Ovary (tissue), 9 donors: ENCODE measurements around the gene GNAS. TPM values are rescaled to one million over a fixed set of nuclear protein-coding genes. Genes with fewer than 3 reads are reported as not detected.

Source experiments
- DNase-seq, 5 donors: peaks; one replicate each; pipeline ENCODE4 v3.0.0-alpha.2; 2019 to 2020
- H3K27ac ChIP-seq, 2 donors: fragments of 200-600 bp; one replicate each; pipeline versions ENCODE4 v1.5.1 to v1.8.0; 2019 to 2022
- H3K27me3 ChIP-seq: fragments of 200-600 bp; one replicate; pipeline ENCODE4 v1.8.0; 2022
- H3K36me3 ChIP-seq: fragments of 200-600 bp; sonication (generic); one replicate; pipeline ENCODE4 v1.5.1; 2019
- H3K4me1 ChIP-seq: one replicate; pipeline ENCODE4 v1.8.1; 2013; ENCODE audit warnings: mild to moderate bottlenecking, moderate library complexity; ENCODE audit not compliant: insufficient read depth
- H3K4me3 ChIP-seq: fragments of 200-600 bp; sonication (generic); one replicate; pipeline ENCODE4 v1.5.1; 2017
- H3K9me3 ChIP-seq, 2 donors: fragments of 200-600 bp in 1 of 2; sonication (generic) in 1 of 2; one replicate each; pipeline versions ENCODE4 v1.5.1 to v1.8.1; 2013 to 2019; ENCODE audit warnings: mild to moderate bottlenecking in 1 of 2, moderate library complexity in 1 of 2
- CTCF ChIP-seq, 3 donors: fragments of 450-650 bp in 2 of 3; fragments of 200-600 bp in 1 of 3; IDR thresholded peaks; one replicate each; pipeline versions ENCODE4 v1.5.1 to v1.8.0; 2016 to 2022; ENCODE audit warnings: antibody characterized with exemption in 3 of 3, mild to moderate bottlenecking in 1 of 3
- EP300 ChIP-seq: sonication (generic); formaldehyde crosslinking; IDR thresholded peaks from one replicate; pipeline ENCODE4 v1.6.1; 2017; ENCODE audit warnings: antibody characterized with exemption
- POLR2A ChIP-seq: fragments of 450-650 bp; IDR thresholded peaks from one replicate; pipeline ENCODE4 v1.6.1; 2017; ENCODE audit warnings: antibody characterized with exemption, mild to moderate bottlenecking, moderate library complexity
- WGBS, 3 donors: extraction: QIAGEN DNeasy Blood & Tissue Kit in 1 of 3; methylation state at CpG; one replicate each; pipeline versions ENCODE4 v1.1.5 to v1.1.7; 2013 to 2017; 5-methylcytosine and 5-hydroxymethylcytosine counted together
- intact Hi-C, 4 donors: fragments of 100-400 bp; cut with DNase I; formaldehyde crosslinking; loops; one replicate each; pipeline versions ENCODE4 v1.11.0 to v1.15.1; 2022 to 2023
- polyA plus RNA-seq, 2 donors: library from polyadenylated mRNA; stranded (reverse); fragments of 200-250 nt in 1 of 2; fragments of 350-450 nt in 1 of 2; fragmentation: Illumina TruSeq in 1 of 2; extraction: RNeasy Lipid Tissue Mini Kit (QIAGEN cat#74804) in 1 of 2; gene quantifications; one replicate each; pipeline ENCODE4 v1.2.3, GENCODE V29; 2013 to 2014
- total RNA-seq, 7 donors: library from RNA; depleted of rRNA in 2 of 7; stranded (reverse); fragments of >200 nt in 2 of 7; fragmentation: NEBNext Ultra II Directional in 3 of 7; extraction: Animal tissue kit (Norgen Biotek cat#: 25700) in 3 of 7; gene quantifications; one replicate each; pipeline versions ENCODE4 v1.1.0 to v1.2.4, GENCODE V29; 2016 to 2023
- donor health status: DM: no; HTN: no; CAD: no; lungs with moderate emphysema.
- donor health status: DM: no; HTN: no; CAD: no.
- donor health status: Bipolar disorder and iron deficiency.
- donor health status: DM: yes; HTN: yes; CAD: no.
- donor health status: DM: no; HTN: no; CAD: no.
- donor health status: DM: yes; HTN: yes; CAD: no.

Gene GNAS
- total and polyA plus RNA-seq, 9 donors = 330 to 1,311 (median 731) TPM

- Histone ChIP-seq H3K27me3 (no peaks in the 10 kb centered on the region), H3K4me3 (no peak overlapping the region), H3K27ac (peak overlapping the region in 1 of 2 donors; percentile 39), H3K9me3 (no peaks in the 10 kb centered on the region), H3K4me1 (peaks cover 9% of the 10 kb centered on the region), H3K36me3 (no peaks in the 10 kb centered on the region)
- intact Hi-C loops = no loop called here
- TF ChIP-seq CTCF (IDR thresholded peaks at IDR 0.05) (no peak), EP300 (no peak), POLR2A (no peak)
- DNase-seq = no peak
- 62 to 70% (median 67%) methylated on average over 4 of the region's 4 CpGs for WGBS, 3 donors
Measured at GRCh38 chr20:58908221-58908620, 55.7 kb downstream of the GNAS start.

GRCh38 chr20:58908941-58909340 is 56.4 kb downstream of the GNAS start:
- no peaks in the 10 kb centered on the region for H3K9me3 ChIP-seq
- no peaks in the 10 kb centered on the region for H3K27me3 ChIP-seq
- TF ChIP-seq POLR2A (no peak), EP300 (no peak), CTCF (IDR thresholded peaks at IDR 0.05) (no peak)
- H3K4me1 ChIP-seq = peaks cover 9% of the 10 kb centered on the region
- DNase-seq = no peak
- H3K4me3 ChIP-seq = no peak overlapping the region
- whole genome bisulfite sequencing, 3 donors = 87 to 91% (median 88%) methylated on average over 9 of the region's 9 CpGs
- H3K27ac ChIP-seq = no peak overlapping the region
- intact Hi-C loops = no loop called here
- no peaks in the 10 kb centered on the region for H3K36me3 ChIP-seq

- intact Hi-C loops = no loop called here
- Histone ChIP-seq H3K4me1 (peaks cover 9% of the 10 kb centered on the region), H3K4me3 (no peak overlapping the region), H3K36me3 (no peaks in the 10 kb centered on the region), H3K27me3 (no peaks in the 10 kb centered on the region), H3K27ac (no peak overlapping the region), H3K9me3 (no peaks in the 10 kb centered on the region)
- no peak for DNase-seq
- TF ChIP-seq EP300 (no peak), CTCF (IDR thresholded peaks at IDR 0.05) (no peak), POLR2A (no peak)
- WGBS, 3 donors = 92 to 95% (median 95%) methylated on average over 15 of the region's 15 CpGs
Measured at GRCh38 chr20:58909585-58909984, 57.1 kb downstream of the GNAS start.

GRCh38 chr20:58910473-58910872 is 58.0 kb downstream of the GNAS start:
- no peak for TF ChIP-seq CTCF (IDR thresholded peaks at IDR 0.05)
- TF ChIP-seq EP300 = no peak
- H3K4me1 ChIP-seq = peaks cover 9% of the 10 kb centered on the region
- H3K4me3 ChIP-seq = no peak overlapping the region
- WGBS, 3 donors = 93 to 97% (median 96%) methylated on average over 14 of the region's 14 CpGs
- no peaks in the 10 kb centered on the region for H3K36me3 ChIP-seq
- DNase-seq = no peak
- H3K27ac ChIP-seq = no peak overlapping the region
- no peaks in the 10 kb centered on the region for H3K27me3 ChIP-seq
- no peaks in the 10 kb centered on the region for H3K9me3 ChIP-seq
- intact Hi-C loops = no loop called here

- Histone ChIP-seq H3K4me3 (no peak overlapping the region), H3K27me3 (no peaks in the 10 kb centered on the region), H3K27ac (no peak overlapping the region), H3K36me3 (no peaks in the 10 kb centered on the region), H3K9me3 (no peaks in the 10 kb centered on the region), H3K4me1 (peaks cover 6% of the 10 kb centered on the region)
- DNase-seq = no peak
- 97 to 98% (median 98%) methylated on average over 2 of the region's 2 CpGs for WGBS, 3 donors
- intact Hi-C loops = no loop called here
- TF ChIP-seq CTCF (IDR thresholded peaks at IDR 0.05) = no peak
- TF ChIP-seq EP300 = no peak
- TF ChIP-seq POLR2A = no peak
Measured at GRCh38 chr20:58911309-58911708, 58.8 kb downstream of the GNAS start.
